NCI-H774 (cell line): ENCODE measurements around the gene KRT2.

Experiments
- DNase-seq: peaks from one replicate; lab custom pipeline; 2025; lab: John Stamatoyannopoulos, UW

The KRT2 gene

GRCh38 chr12:52663420-52663819 is 11.4 kb upstream of the KRT2 start:
- DNase-seq, result no peak

DNA sequence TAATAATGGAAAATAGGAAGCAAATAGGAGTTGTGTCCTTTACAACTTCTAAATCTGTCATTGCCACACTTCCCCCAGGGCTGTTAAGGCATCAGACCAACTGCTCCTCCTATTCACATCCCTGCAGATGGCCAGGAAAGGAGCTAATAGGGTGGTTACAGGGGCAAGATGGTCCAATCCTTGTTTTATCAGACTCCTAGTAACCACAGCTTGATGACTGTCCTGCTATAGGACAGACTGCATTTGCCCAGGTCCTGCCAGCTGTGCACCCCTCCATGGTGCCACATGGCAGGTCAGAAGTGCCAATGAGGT is 10.9 kb upstream of the KRT2 start:
- DNase-seq, result no peak

DNA sequence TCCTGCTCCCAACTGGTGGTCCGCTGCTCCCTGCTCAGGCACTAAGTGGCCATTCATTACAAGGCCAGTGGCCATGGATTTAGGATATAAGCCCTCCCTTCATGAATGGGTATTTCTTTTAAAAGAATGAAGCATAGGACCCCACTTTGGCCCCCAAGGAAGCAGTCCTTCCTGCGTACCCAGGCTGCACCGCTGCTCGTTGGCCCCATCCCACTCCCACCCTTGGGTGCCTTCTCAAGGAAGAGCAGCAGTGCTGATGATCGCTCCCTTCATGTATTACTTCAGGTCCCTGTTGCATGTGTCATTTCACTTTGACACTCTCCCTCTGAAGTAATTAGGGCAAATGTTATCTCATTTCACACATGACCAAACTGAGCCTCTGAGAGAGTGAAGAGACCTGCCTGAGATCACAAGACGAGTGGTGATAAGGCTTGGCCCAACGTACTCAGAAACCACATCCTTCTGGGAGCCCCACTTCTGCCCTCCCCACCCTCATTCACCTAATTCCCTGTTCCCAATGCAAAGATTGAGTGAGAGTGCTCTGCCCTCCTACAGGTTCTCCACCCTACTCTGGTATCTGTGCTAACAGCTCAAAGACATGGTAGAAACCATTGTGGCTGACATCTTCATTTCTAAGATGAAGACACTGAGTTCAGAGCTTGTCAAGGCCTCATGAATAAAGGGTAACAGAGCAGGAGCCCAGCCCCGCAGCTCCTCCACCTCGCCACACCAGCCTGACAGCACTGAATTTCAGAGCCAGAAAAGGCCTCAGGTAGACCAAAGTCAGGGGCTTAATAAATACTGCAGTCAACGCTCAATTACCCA is 10.3 kb upstream of the KRT2 start:
- no peak for DNase-seq

- DNase-seq, result no peak
Observed at GRCh38 chr12:52661668-52662067, 9.7 kb upstream of the KRT2 start.

GRCh38 chr12:52660934-52661499 is 9.0 kb upstream of the KRT2 start:
- no peak for DNase-seq

- DNase-seq, result no peak
Observed at GRCh38 chr12:52659951-52660350, 7.9 kb upstream of the KRT2 start.

DNA sequence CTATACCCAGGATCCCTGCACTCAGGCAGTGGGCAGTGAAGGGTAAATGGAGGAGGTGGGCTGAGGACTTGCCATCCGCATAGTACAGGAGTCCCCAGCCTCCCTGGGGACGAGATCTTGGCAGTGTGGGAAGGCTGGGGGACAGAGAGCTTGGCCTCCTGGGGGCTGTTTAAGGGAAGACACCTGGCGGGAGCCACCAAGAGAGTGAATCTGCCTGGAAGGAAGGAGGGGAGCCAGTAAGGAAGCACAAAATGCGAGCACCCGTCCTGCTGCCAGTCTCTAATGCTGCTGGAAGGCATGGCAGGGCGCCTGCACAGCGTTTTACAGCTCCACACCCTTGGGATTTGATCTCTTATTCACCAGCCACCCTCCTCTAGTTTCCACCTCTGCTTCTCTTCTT is 7.4 kb upstream of the KRT2 start:
- DNase-seq, result no peak

- DNase-seq, result no peak
Observed at GRCh38 chr12:52658196-52658595, 6.2 kb upstream of the KRT2 start.

- DNase-seq, result no peak
Observed at GRCh38 chr12:52657250-52657902, 5.4 kb upstream of the KRT2 start.

- DNase-seq, result no peak
Observed at GRCh38 chr12:52656616-52657015, 4.6 kb upstream of the KRT2 start.

DNA sequence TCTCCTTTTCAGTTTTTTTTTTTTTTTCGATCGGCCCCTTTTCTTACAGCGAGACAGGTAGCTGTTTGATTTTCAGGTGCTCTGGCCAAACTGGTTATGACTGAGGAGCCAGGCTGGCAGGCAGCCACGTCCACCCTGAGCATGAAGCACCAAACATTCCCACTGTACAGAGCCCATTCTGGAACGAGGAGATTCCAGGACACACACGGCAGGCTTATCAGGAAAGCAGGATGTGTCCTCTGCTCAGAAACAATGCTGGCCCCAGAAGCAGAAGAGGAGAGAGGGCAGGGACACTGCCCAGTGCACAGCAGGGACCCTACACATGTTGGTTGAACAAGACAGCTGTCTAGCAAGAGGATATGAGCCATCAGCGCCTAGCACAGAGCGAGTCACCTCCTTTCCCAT is 3.7 kb upstream of the KRT2 start:
- no peak for DNase-seq

DNA sequence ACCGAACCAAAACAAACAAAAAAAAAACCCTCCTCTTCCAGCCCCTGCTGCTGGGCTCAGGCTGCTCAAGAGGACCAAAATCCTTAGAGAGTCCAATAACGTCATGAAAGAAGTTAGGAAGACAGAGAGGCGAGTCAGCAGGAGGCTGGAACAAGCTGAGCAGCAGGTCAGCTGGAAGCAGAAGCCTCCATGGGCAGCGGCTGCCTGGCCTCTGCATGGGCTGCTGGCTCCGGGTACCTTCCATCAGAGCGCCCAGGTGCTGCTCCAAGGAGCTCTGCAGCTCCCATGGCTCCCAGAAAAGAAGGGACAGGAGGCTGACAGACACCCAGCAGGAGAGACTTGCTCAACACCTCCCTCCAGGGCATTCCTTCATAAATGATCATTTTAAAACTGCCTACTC is 3.2 kb upstream of the KRT2 start:
- DNase-seq, result no peak

GRCh38 chr12:52650520-52651081 is 1.4 kb downstream of the KRT2 start:
- no peak for DNase-seq

DNA sequence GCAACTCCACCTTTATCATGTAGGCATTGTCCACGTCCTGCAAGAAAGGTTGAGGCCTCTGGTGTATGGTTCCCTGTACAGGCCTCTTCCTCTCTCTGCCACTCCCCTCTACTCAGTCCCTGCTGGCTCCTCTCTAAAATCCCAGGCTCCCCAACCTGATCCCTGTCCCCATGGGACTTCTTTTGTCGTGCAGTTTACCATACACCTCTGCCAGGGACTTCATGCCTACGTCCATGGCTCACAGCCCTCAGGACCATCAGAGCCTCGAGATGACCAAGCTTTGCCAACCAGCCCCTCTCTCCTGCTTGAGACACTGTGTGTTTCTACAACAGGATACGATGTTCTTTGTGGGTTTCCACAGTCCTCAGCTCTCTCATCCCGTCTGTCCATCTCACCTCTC is 2.9 kb downstream of the KRT2 start:
- DNase-seq, result no peak

DNA sequence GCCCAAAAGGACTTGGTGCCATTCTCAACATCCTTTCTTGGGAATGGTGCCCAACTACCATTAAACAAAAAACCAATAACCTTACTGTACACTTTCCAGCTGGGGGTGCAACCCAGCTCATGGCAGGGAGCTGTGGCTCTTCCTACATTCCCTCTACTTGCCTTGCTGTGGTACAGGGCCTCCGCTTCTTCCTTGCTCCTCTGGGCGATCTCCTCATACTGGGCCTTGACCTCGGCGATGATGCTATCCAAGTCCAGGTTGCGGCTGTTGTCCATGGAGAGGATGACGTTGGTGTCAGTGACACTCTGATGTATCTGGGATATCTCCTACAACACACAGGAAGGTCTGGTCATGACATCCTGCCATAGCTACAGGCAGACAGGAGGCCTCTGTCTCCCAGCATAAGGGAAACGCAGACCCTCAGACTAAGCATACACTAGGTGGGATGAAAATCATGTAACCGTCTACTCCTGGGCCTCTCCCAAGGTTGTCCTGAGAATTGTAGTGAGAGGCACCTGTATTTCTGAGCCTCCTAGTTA is 3.9 kb downstream of the KRT2 start:
- DNase-seq, result no peak

- DNase-seq, result no peak
Observed at GRCh38 chr12:52647601-52648000, 4.4 kb downstream of the KRT2 start.

DNA sequence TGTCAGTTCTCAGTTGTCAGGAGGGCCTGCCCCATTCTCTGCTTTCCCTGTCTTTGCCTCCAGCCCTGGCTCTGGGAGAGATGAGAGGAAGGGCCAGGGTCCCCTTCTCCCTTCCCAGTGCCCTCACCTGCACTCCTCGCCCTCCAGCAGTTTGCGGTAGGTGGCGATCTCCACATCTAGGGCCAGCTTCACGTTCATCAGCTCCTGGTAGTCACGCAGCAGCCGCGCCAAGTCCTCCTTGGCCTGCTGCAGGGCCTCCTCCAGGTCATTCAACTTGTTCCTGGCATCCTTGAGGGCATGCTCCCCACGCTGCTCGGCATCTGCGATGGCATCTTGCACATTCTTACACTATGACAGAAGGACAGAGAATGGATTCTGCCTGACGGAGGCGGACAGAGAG is 5.4 kb downstream of the KRT2 start:
- DNase-seq, result no peak

- DNase-seq, result no peak
Observed at GRCh38 chr12:52645982-52646381, 6.0 kb downstream of the KRT2 start.

GRCh38 chr12:52645120-52645761 is 6.8 kb downstream of the KRT2 start:
- DNase-seq, result no peak

DNA sequence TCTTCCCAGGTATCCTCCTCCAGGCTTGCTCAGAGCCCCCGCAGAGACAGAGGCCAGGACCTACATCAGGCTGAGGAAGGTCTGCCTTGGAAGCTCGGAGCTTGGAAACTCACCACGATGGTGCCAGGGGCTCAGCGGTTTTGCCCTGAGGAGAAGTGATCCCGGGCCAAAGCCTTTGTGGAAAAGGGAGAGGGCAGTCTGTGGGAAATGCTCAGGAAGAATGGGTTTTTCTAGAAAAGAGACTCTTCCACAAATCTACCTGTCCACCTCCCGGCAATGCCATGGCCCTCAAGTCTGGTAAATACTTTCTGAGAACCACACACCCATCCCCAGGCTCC is 8.0 kb downstream of the KRT2 start:
- no peak for DNase-seq

DNA sequence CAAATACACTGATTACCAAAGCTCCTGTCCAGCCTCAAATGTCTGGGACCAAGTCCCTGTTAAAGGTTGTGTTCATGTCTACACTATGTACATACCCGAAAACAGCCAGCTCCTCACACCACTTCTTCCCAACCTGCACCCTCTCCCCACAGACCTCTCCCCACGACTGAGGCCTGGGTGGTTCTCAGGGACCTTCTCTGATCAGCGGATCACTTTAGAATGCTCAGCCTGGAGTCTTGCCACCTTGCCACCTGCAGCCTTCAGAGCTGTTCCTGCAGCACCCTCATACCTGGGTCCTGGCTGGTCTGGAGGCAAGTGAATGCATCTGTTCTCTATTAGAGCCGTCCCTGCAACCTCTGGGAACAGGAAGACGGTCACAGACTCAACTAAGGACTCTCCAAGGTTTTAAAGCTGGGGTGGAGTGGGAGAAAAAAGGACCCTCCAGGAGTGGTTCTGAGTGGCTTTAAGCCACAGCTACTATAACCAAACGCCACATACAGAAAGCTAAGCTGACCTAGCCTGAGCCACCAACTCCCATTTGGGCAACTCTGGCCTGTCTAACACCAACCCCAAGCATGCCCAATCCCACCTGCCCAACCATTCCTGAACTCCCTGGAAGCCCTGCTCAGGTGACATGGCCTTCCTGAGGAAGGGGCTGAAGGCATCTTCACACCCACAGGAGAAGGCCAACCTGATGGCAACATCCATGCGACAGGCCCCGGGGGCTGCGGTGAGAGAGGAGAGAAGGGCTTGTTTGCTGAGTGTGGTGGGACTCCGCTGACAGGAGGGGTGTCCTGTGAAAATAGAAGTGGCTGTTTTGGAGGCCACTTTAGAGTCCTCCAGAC is 8.6 kb downstream of the KRT2 start:
- DNase-seq, result no peak

- no peak for DNase-seq
Observed at GRCh38 chr12:52641468-52641867, 10.5 kb downstream of the KRT2 start.
